Activated CD4-positive, alpha-beta memory T cell treated with anti-CD3 and anti-CD28 coated beads, Interleukin-2, amount 10 ng/mL, durations not matched to agents 7 days and 5 days (primary cell): ENCODE results near the gene SLFN12L. TPM values are rescaled to one million over a fixed set of nuclear protein-coding genes. Genes with fewer than 3 reads are reported as not detected.
"Not testable (repeated sequence)": the region's sequence is repeated elsewhere in the genome, so short reads cannot be mapped to it uniquely, and the experiment has no call there.

Source experiments
- CTCF ChIA-PET: fragments of 350-600 bp; sonication (Branson Sonifier 250); formaldehyde crosslinking; loops from one replicate; lab custom pipeline; 2021; ENCODE audit warnings: antibody characterized with exemption, inconsistent platforms; lab: Charles Lee
- POLR2A ChIA-PET: fragments of 350-600 bp; sonication (Branson Sonifier 250); formaldehyde crosslinking; loops from one replicate; lab custom pipeline; 2021; ENCODE audit warnings: antibody characterized with exemption; lab: Charles Lee
- DNase-seq: peaks from one replicate; pipeline ENCODE4 v3.0.0-alpha.2; 2020
- H3K27ac Mint-ChIP-seq: one replicate; pipeline ENCODE4 v1.8.0; 2021; ENCODE audit warnings: mild to moderate bottlenecking, mixed read lengths
- H3K27me3 Mint-ChIP-seq: one replicate; pipeline ENCODE4 v1.8.0; 2021; ENCODE audit warnings: mixed read lengths
- H3K36me3 Mint-ChIP-seq: one replicate; pipeline ENCODE4 v1.8.0; 2021; ENCODE audit warnings: low read depth, mixed read lengths
- H3K4me1 Mint-ChIP-seq: one replicate; pipeline ENCODE4 v1.8.0; 2021; ENCODE audit warnings: mixed read lengths
- H3K4me3 Mint-ChIP-seq: one replicate; pipeline ENCODE4 v1.8.0; 2021; ENCODE audit warnings: mild to moderate bottlenecking, mixed read lengths
- H3K9me3 Mint-ChIP-seq: one replicate; pipeline ENCODE4 v1.8.0; 2021; ENCODE audit warnings: mixed read lengths
- total RNA-seq, 2 experiments: library from RNA; stranded (reverse); gene quantifications; one replicate each; pipeline ENCODE4 v1.2.3, GENCODE V29; 2021

SLFN12L gene
- total RNA-seq, 2 experiments from 2014 or later: 103 to 110 TPM

DNA sequence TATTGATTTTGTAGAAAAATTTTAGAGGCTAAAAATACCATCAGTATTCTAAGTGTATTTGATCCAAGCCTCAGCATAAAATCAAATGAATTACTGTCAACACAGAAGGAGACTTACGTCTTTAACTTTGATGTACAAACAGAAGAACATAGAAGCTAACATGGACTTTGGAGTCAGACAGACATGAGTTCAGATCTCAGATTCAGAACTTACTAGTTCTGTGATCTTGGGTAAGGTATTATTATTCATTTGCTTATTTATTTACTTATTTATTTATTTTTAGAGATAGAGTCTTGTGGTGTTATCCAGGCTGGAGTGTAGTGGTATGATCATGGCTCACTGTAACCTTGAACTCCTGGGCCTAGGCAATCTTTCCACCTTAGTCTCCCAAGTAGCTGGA is 4.0 kb upstream of the SLFN12L start:
- peaks cover 27% of the 10 kb centered on the region for H3K36me3 Mint-ChIP-seq
- POLR2A ChIA-PET: interaction anchor here (1.5 to 9.3 kb wide), 10 partner anchors 10 to 328 kb away, joined by 3 to 141 read pairs (median 10); partner anchors contain the start of genes AP2B1, PEX12, SLFN11 and SLFN5
- peaks cover 4% of the 10 kb centered on the region for H3K9me3 Mint-ChIP-seq
- CTCF ChIA-PET: interaction anchor here (0.5 to 1.6 kb wide), 5 partner anchors 13 to 301 kb away, joined by 3 to 6 read pairs (median 3); partner anchors contain the start of gene PEX12
- H3K27ac Mint-ChIP-seq: peak overlapping the region; percentile 100
- H3K27me3 Mint-ChIP-seq: peaks cover under 1% of the 10 kb centered on the region
- H3K4me3 Mint-ChIP-seq: peak overlapping the region; percentile 86
- DNase-seq: no peak
- peaks cover 53% of the 10 kb centered on the region for H3K4me1 Mint-ChIP-seq

DNA sequence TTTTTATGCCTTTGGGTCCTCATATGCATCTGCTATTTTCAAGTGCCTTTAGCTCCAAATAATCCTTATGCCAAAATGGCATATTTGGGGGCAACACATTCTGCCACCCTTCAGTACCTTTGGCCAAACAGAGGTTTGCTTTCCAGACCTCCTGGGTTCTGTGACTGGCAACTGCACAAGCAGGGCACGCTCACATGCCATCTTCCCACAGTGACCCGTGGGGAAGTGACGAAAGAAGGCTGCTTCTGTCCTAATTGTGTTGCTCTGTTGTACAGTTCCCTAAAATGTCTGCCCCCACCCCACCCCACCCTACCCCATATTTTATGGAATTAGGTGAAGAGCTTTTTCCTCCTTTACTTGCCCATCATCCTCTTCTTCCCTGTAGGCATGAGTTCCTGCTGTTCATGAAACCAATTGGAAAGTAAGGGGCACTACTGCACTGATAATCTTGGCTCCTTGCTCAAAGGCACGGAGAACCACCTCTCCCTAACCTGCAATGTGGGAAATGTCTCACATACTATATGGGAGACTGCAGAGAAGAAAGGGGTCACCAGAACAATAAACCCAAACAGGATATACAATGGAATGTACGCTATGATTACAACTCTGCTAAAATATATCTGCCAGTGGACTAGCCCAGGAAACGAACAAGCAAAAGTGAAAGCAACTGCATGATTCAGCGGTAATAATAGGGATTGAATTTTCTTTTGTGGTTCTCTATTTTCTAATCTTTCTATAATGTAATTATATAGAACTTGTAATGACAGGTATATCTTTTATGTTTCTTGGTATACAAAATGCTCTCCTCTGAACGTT is 3.3 kb upstream of the SLFN12L start:
- H3K4me3 Mint-ChIP-seq: peak overlapping the region; percentile 86
- ChIA-PET POLR2A (interaction anchor here (0.9 to 9.3 kb wide), 14 partner anchors 10 to 328 kb away, joined by 3 to 328 read pairs (median 8); partner anchors contain the start of genes AP2B1, PEX12, SLFN11 and SLFN5), CTCF (interaction anchor here (1.0 to 1.6 kb wide), 5 partner anchors 13 to 328 kb away, joined by 3 to 6 read pairs (median 3); no protein-coding TSS in a partner anchor)
- DNase-seq: peak; percentile 69
- peaks cover 4% of the 10 kb centered on the region for H3K9me3 Mint-ChIP-seq
- H3K36me3 Mint-ChIP-seq: peaks cover 34% of the 10 kb centered on the region
- peak overlapping the region; percentile 100 for H3K27ac Mint-ChIP-seq
- peaks cover 53% of the 10 kb centered on the region for H3K4me1 Mint-ChIP-seq
- no peaks in the 10 kb centered on the region for H3K27me3 Mint-ChIP-seq

DNA sequence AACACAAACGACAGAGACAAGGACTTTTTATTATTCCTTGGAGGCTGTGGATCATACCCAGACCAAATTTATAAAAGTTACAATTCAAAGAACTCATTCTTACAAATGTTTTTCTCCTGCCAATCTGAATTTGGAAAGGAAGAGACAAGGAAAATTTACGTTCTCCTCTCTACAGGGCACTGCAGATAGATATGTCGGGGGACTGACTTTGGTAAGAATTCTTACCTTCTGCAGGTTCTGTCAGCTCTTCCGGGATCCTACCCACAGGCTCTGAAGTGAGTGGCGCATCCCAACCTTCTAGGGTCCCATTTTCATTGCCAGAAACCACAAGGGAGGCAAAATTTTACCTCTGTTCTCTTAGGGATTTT is 2.2 kb upstream of the SLFN12L start:
- POLR2A ChIA-PET: interaction anchor here (0.7 to 9.3 kb wide), 23 partner anchors 9 to 457 kb away, joined by 3 to 328 read pairs (median 5); partner anchors contain the start of genes AP2B1, NLE1, PEX12 and SLFN11
- H3K4me3 Mint-ChIP-seq: peak overlapping the region; percentile 86
- H3K27me3 Mint-ChIP-seq: no peaks in the 10 kb centered on the region
- peaks cover 37% of the 10 kb centered on the region for H3K36me3 Mint-ChIP-seq
- peaks cover 48% of the 10 kb centered on the region for H3K4me1 Mint-ChIP-seq
- CTCF ChIA-PET: interaction anchor here (0.6 to 7.4 kb wide), 21 partner anchors 9 to 369 kb away, joined by 3 to 91 read pairs (median 3); partner anchors contain the start of genes SLFN11 and SLFN5
- no peaks in the 10 kb centered on the region for H3K9me3 Mint-ChIP-seq
- DNase-seq: no peak
- peak overlapping the region; percentile 100 for H3K27ac Mint-ChIP-seq

DNA sequence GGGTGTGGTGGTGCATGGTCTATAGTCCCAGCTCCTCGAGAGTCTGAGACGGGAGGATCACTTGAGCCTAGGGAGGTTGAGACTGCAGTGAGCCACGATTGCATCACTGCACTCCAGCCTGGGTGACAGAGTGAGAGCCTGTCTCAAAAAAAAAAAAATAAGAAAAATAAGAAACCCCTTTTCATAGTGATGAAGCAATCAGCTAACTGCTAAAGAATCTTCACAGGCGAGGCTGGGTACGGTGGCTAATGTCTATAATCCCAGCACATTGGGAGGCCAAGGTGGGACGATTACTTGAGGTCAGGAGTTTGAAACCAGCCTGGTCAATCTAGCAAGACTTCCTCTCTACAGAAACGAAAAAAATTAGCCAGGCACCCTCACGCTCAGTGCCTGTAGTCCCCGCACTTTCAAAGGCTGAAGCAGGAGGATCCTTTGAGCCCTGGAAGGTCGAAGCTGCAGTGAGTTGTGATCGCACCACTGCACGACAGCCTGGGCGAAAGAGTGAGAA is 760 bp downstream of the SLFN12L start:
- DNase-seq: peak; percentile 45
- H3K36me3 Mint-ChIP-seq: peaks cover 53% of the 10 kb centered on the region
- H3K4me1 Mint-ChIP-seq: peaks cover 46% of the 10 kb centered on the region
- no peaks in the 10 kb centered on the region for H3K27me3 Mint-ChIP-seq
- peak overlapping the region; percentile 86 for H3K4me3 Mint-ChIP-seq
- ChIA-PET POLR2A (interaction anchor here (0.6 to 9.3 kb wide), 40 partner anchors 10 to 1054 kb away, joined by 3 to 328 read pairs (median 5); partner anchors contain the start of genes AP2B1, LIG3, NLE1 and PEX12), CTCF (interaction anchor here (1.1 to 7.4 kb wide), 9 partner anchors 13 to 323 kb away, joined by 3 to 91 read pairs (median 5); partner anchors contain the start of genes PEX12, SLFN5 and TAF15)
- no peaks in the 10 kb centered on the region for H3K9me3 Mint-ChIP-seq
- peak overlapping the region; percentile 100 for H3K27ac Mint-ChIP-seq

DNA sequence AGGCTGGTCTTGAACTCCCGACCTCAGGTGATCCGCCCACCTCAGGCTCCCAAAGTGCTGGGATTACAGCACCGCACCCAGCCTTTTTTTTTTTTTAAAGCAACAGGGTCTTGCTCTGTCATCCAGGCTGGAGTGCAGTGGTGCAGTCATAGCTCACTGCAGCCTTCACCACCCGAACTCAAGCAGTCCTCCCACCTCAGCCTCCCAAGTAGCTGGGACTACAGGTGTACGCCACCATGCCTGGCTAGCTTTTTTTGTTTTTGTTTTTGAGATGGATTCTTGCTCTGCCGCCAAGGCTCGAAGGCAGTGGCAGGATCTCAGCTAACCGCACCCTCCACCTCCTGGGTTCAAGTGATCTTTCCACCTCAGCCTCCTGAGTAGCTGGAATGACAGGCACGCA is 2.1 kb downstream of the SLFN12L start:
- DNase-seq: peak; percentile 31
- peaks cover 48% of the 10 kb centered on the region for H3K4me1 Mint-ChIP-seq
- H3K27ac Mint-ChIP-seq: peak overlapping the region; percentile 100
- POLR2A ChIA-PET: interaction anchor here (0.7 to 9.3 kb wide), 16 partner anchors 9 to 322 kb away, joined by 4 to 328 read pairs (median 41); partner anchors contain the start of genes AP2B1, PEX12, SLFN11 and SLFN5
- peaks cover 60% of the 10 kb centered on the region for H3K36me3 Mint-ChIP-seq
- not testable (repeated sequence) for H3K9me3 Mint-ChIP-seq, H3K27me3 Mint-ChIP-seq
- CTCF ChIA-PET: interaction anchor here (0.7 to 7.4 kb wide), 9 partner anchors 9 to 1158 kb away, joined by 3 to 91 read pairs (median 4); partner anchors contain the start of genes NLE1 and SLFN5
- H3K4me3 Mint-ChIP-seq: peak overlapping the region; percentile 86

DNA sequence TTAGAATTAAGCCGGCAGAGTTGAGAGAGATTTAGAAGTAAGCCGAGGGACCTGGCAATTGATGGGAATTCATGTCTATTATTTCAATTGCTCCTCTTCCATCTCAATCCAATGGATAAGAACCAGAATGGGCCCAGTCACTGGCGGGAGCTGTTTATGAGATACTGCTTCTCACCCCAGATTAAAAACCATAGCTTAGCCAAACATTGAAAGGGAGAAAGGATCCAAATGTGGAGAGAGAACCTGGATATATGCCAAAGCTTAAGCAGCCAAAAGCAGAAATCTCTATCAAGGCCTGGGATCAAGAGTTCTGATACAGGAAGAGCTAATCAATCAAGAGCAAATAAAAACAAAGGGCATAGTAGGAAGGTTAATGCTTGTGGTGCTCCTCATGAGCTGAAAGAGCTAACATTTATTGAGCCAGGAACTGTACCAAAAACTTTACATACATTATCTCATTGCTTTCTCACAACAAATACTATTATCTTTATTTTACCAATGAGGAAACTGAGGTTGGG is 2.8 kb downstream of the SLFN12L start:
- peaks cover 66% of the 10 kb centered on the region for H3K36me3 Mint-ChIP-seq
- H3K4me1 Mint-ChIP-seq: peaks cover 46% of the 10 kb centered on the region
- H3K9me3 Mint-ChIP-seq: no peaks in the 10 kb centered on the region
- no peaks in the 10 kb centered on the region for H3K27me3 Mint-ChIP-seq
- peak overlapping the region; percentile 86 for H3K4me3 Mint-ChIP-seq
- ChIA-PET POLR2A (interaction anchor here (0.7 to 9.3 kb wide), 16 partner anchors 9 to 511 kb away, joined by 3 to 328 read pairs (median 41); partner anchors contain the start of genes AP2B1, PEX12, SLFN11 and SLFN5), CTCF (interaction anchor here (1.2 to 7.4 kb wide), 13 partner anchors 8 to 393 kb away, joined by 3 to 91 read pairs (median 6); partner anchors contain the start of genes NLE1 and PEX12)
- DNase-seq: no peak
- H3K27ac Mint-ChIP-seq: peak overlapping the region; percentile 100

DNA sequence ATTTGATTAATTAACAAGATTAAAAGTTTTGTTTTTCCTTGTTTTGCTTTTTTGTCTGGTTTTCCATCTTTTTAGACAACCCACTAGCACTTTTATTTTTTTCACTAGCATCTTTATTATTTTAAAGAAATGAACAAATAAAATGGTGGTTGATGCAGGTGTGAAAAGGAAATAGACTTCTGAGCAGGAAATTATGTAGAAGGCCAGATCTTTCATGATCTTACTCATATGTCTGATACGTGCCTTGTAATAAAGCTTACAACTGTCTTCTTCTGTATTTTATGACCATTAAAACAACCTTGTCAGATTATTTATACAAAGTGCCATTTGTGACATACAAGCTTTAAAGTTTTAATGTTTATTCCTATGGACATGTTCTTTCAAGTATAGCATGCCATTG is 6.3 kb downstream of the SLFN12L start:
- Mint-ChIP-seq H3K27ac (peak overlapping the region; percentile 71), H3K27me3 (no peaks in the 10 kb centered on the region), H3K4me3 (peak overlapping the region; percentile 65), H3K9me3 (peaks cover 7% of the 10 kb centered on the region), H3K4me1 (peaks cover 62% of the 10 kb centered on the region), H3K36me3 (peaks cover 86% of the 10 kb centered on the region)
- ChIA-PET CTCF (interaction anchor here (1.2 to 1.8 kb wide), 3 partner anchors 8 to 390 kb away, joined by 3 to 9 read pairs (median 4); partner anchors contain the start of gene NLE1), POLR2A (interaction anchor here (0.6 to 2.5 kb wide), 11 partner anchors 8 to 411 kb away, joined by 3 to 15 read pairs (median 5); partner anchors contain the start of genes RAD51D, SLFN11 and SLFN5)
- DNase-seq: no peak

DNA sequence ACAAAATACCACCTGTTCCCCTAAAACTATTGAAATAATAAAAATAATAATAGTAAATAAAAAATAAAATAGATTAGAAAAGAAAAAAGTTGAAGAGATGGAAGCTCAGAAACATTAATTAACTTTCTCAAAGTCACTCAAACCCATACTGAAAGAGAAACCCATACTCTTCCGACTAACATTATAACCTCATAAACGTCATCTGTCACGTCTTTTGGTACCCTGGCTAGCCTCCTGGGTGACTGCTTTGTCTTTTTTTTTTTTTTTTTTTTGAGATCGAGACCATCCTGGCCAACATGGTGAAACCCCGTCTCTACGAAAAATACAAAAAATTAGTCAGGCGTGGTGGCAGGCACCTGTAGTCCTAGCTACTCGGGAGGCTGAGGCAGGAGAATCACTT is 7.6 kb downstream of the SLFN12L start:
- DNase-seq: no peak
- Mint-ChIP-seq H3K36me3 (peaks cover 89% of the 10 kb centered on the region), H3K4me1 (peaks cover 75% of the 10 kb centered on the region), H3K27me3 (no peaks in the 10 kb centered on the region), H3K4me3 (no peak overlapping the region), H3K27ac (peak overlapping the region; percentile 71), H3K9me3 (peaks cover 7% of the 10 kb centered on the region)
- ChIA-PET POLR2A (interaction anchor here (0.6 to 2.5 kb wide), 3 partner anchors 8 to 315 kb away, joined by 3 to 15 read pairs (median 3); no protein-coding TSS in a partner anchor), CTCF (interaction anchor here (0.7 kb wide), 1 partner anchor 26 kb away, joined by 6 read pairs; no protein-coding TSS in a partner anchor)

DNA sequence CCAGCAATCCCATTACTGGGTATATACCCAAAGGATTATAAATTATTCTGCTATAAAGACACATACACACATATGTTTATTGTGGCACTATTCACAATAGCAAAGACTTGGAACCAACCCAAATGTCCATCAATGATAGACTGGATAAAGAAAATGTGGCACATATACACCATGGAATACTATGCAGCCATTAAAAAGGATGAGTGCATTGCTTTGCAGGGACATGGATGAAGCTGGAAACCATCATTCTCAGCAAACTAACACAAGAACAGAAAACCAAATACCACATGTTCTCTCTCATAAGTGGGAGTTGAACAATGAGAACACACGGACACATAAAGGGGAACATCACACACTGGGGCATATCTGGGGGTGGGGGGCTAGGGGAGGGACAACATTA is 8.2 kb downstream of the SLFN12L start:
- not testable (repeated sequence) for H3K9me3 Mint-ChIP-seq, H3K27me3 Mint-ChIP-seq, DNase-seq
- Mint-ChIP-seq H3K4me1 (peaks cover 81% of the 10 kb centered on the region), H3K4me3 (peak overlapping the region; percentile 25), H3K27ac (peak overlapping the region; percentile 29), H3K36me3 (peaks cover 89% of the 10 kb centered on the region)
- POLR2A ChIA-PET: interaction anchor here (0.6 to 1.2 kb wide), 2 partner anchors 10 to 315 kb away, joined by 3 read pairs; no protein-coding TSS in a partner anchor
- CTCF ChIA-PET: interaction anchor here (0.7 kb wide), 1 partner anchor 27 kb away, joined by 6 read pairs; no protein-coding TSS in a partner anchor

DNA sequence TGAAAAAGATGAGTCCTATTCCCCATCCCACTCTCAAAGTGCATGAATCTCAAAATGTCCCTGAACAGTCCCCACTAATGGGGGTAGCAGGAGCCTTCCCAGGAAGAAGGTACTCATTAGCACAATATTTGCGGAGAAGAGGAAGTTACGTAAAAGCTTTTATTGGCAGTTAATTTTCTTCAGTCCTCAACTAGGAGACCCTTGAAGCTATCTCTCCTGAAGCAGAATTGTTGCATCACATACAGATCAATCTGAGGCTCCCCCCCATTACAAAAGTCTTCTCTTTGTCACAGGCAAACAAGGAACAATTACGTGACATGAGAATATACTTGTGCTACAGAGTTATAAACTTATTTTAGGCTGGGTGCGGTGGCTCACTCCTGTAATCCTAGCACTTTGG is 14.2 kb downstream of the SLFN12L start:
- peak overlapping the region; percentile 3 for H3K4me3 Mint-ChIP-seq
- no peak for DNase-seq
- H3K27me3 Mint-ChIP-seq: no peaks in the 10 kb centered on the region
- peak overlapping the region; percentile 67 for H3K27ac Mint-ChIP-seq
- no peaks in the 10 kb centered on the region for H3K9me3 Mint-ChIP-seq
- ChIA-PET CTCF (interaction anchor here (0.7 to 5.8 kb wide), 4 partner anchors 9 to 211 kb away, joined by 3 to 43 read pairs (median 8); partner anchors contain the start of gene SLFN12L), POLR2A (interaction anchor here (1.4 to 8.2 kb wide), 3 partner anchors 12 to 55 kb away, joined by 5 to 108 read pairs (median 10); partner anchors contain the start of genes PEX12 and SLFN12L)
- peaks cover 93% of the 10 kb centered on the region for H3K36me3 Mint-ChIP-seq
- H3K4me1 Mint-ChIP-seq: peaks cover 96% of the 10 kb centered on the region

DNA sequence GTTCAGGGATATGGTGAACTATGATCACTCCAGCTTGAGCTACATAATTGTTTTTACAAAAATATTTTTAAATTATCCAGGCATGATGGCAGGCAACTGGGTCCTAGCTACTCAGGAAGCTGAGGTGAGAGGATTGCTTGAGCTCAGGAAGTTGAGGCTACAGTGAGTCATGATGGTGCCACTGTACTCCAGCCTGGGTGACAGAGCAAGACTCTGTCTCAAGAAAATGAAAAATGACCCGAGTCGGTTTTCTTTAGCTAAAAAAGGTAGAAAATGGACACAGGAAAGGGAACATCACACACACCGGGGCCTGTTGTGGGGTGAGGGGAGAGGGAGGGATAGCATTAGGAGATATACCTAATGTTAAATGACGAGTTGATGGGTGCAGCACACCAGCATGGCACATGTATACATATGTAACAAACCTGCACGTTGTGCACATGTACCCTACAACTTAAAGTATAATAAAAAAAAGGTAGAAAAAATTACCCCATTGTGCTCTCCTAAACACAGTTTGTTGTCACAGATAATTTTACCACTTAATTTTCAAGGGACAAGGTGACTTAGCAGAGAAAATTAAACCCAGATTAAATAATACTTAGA is 15.7 kb downstream of the SLFN12L start:
- POLR2A ChIA-PET: interaction anchor here (0.6 to 8.2 kb wide), 13 partner anchors 9 to 308 kb away, joined by 3 to 108 read pairs (median 5); partner anchors contain the start of genes PEX12, SLFN11 and SLFN12L
- DNase-seq: peak; percentile 65
- H3K27ac Mint-ChIP-seq: peak overlapping the region; percentile 82
- CTCF ChIA-PET: interaction anchor here (0.6 to 5.8 kb wide), 7 partner anchors 14 to 309 kb away, joined by 3 to 43 read pairs (median 4); partner anchors contain the start of genes SLFN12L and SLFN13
- H3K4me1 Mint-ChIP-seq: peaks cover 96% of the 10 kb centered on the region
- peaks cover 93% of the 10 kb centered on the region for H3K36me3 Mint-ChIP-seq
- not testable (repeated sequence) for H3K9me3 Mint-ChIP-seq, H3K27me3 Mint-ChIP-seq
- peak overlapping the region; percentile 56 for H3K4me3 Mint-ChIP-seq
